HG03520 (cell line): Measurements from ENCODE around the gene SLIT1.
"Not testable (repeated sequence)": the region's sequence is repeated elsewhere in the genome, so short reads cannot be mapped to it uniquely, and the experiment has no call there.

Source experiments
- ATAC-seq: cut with Tn5 transposase; IDR thresholded peaks from one replicate; pipeline ENCODE4 v1.9.1; 2021; ENCODE audit warnings: mild to moderate bottlenecking, moderate library complexity; ENCODE audit not compliant: unreplicated experiment

Gene SLIT1

DNA sequence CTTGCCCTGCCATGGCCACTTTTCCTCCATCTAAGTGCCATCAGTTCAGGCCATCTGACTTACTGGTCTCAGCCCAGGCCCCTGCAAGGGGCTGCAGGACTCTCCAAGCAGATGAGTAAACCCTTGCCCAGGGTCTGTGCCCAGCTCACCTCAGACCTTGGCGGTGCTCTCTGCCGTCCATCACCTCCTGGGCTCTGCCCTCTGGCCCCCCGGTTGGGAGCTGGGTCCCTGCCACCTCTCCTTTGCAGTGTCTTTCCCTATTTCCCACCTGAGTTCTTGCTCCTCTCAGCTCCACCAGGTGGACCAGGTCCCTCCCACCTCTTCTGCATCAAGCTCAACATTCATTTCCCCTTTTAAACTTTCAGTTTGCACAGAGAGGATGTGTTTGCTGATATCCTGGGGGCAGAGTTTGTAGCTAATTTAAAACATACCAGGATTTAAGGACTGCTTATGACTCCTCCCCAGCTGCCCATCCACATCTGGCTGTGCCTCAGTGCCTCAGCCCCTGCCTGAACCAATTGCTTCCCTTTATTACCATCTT is 135.5 kb downstream of the SLIT1 start:
- no peak for ATAC-seq

DNA sequence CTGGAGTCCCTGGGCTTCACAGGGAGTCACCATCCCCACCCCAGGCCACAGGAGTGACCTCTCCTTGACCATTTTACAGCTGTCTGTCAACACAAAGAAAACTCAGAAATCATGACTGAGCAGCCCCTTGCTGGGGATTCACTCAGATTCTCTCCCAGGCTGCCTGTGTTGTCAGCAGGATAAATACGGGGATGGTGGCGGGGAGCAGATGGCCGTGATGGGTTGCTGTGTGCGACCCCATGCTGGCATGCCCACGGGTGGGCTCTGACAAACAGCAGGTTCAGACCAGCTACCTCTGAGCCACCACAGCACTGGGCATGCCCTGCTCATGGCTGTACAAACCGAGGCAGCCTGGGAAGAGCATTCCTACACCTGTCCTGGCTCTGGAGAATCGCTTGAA is 136.1 kb downstream of the SLIT1 start:
- ATAC-seq, result no peak

DNA sequence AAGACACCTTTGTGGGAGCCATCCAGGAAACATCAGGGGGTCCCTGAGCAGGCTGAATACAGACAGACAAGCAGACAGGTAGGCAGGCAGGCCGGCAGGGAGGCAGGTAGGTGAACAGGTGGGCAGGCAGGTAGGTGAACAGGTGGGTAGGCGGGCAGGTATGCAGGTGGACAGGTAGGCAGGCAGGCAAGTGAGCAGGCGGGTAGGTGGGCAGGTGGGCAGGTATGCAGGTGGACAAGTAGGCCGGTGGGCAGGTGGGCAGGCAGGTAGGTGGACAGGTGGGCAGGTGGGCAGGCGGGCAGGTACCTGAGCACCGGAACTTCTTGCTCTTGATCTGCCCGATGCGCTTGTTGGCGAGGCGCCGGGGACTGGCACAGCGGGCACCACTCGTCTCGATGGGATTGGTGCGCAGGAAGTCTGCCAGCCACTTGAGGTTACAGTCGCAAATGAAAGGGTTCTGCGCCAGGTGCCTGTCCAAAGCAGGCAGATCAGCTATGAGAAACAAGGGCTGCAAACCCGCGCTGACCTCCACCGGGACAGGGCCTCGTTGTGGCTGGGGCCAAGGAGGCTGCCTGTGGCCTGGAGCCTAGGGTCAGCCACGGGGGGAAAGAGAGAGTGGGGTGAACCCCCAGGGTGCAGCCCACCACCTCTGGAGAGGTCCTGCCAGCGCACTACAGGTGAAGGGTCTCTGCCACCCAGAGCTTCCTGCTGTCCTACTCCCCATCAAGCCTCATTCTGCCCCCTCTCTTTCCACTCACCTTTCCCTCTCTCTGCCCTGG is 136.9 kb downstream of the SLIT1 start:
- ATAC-seq, result no peak

DNA sequence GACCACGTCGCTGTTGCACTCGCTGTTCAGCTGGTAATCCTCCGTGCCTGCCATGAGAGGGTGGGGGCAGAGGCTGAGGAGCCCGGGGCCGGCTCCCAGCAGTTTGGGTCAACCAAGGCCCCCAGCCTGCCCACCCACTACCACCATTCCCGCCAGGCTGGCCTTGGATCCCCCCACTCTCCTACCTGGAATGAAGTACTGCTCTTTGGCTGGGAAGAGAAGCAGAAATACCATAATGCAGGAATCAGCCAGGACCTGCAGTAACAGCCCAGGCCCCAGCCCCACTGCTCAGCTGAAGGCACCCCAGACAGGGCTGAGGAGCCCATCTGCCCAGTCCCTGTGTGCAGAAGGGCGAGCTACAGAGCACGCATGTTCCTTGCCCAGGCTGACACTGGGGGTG is 138.0 kb downstream of the SLIT1 start:
- no peak for ATAC-seq

DNA sequence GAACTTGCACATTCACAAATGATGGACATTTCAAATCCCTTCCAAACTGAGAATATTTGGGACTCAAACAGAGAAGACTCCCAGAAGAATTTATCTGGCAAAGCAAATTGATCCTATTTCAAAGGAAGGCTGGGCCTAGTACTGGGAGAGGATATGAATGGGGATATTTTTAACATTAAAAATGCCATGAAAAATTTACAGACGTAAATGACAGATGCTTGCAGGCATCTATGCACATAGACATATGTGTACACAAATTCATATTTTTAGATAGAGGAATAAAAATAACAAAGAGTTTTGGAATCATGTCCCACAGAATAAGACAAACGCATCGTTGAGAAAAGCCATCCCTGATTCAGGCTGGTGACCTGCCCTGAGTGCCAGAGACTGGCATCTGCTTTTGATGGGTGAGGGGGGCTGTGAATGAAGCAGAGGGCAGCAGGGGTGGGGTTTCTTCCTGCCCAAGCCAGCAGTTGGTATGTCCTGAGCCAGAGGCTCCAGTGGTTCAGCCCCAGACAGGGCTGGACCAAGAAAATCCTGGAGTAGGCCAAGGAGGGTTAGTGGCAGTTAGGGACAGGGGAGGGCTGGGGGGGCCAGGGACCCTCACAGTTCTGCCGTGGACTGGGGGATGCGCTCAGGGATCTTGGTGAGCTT is 138.5 kb downstream of the SLIT1 start:
- no peak for ATAC-seq

DNA sequence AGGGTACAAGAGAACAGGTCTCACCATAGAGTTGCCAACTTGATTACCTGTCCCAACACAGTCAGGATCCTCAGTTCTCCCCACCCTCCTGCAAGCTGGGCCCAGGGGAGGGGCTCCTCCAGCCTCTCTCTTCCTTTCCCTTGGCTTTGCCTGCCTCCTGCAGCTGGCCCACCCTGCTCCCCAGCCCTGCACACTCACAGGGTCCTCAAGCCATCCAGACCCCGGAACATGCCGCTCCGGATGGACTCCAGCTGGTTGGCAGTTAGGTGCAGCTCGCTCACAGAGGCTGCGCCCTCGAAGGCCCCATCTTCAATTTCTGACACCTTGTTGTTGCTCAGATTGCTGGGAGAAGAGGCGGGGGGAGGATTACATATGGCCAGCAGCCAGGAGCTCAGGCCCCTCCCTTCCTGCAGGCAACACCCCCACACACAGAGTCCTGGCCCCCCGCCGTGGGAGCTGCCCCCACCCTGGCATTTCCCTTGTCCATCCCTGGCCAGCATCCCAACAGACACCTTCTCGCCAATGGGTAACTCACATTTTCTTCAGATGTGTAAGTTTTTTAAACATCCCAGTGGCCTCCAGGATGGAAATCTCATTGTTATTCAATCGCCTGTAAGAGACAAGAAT is 139.2 kb downstream of the SLIT1 start:
- no peak for ATAC-seq

DNA sequence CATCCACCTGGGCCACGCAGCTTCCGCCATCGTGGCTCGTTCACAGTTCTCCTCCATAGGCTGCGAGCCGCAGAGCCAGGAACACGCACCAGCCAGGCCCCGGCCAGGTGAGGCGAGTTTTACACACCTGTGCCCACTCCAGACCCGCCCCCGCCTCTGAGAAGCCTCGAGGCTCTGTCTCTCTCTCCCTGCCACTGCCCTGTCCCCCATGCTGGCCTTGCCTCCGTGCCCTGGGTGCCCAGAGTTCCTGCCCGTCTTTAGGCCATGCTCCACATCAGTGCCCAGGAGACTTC is 142.2 kb downstream of the SLIT1 start:
- ATAC-seq, result no peak

DNA sequence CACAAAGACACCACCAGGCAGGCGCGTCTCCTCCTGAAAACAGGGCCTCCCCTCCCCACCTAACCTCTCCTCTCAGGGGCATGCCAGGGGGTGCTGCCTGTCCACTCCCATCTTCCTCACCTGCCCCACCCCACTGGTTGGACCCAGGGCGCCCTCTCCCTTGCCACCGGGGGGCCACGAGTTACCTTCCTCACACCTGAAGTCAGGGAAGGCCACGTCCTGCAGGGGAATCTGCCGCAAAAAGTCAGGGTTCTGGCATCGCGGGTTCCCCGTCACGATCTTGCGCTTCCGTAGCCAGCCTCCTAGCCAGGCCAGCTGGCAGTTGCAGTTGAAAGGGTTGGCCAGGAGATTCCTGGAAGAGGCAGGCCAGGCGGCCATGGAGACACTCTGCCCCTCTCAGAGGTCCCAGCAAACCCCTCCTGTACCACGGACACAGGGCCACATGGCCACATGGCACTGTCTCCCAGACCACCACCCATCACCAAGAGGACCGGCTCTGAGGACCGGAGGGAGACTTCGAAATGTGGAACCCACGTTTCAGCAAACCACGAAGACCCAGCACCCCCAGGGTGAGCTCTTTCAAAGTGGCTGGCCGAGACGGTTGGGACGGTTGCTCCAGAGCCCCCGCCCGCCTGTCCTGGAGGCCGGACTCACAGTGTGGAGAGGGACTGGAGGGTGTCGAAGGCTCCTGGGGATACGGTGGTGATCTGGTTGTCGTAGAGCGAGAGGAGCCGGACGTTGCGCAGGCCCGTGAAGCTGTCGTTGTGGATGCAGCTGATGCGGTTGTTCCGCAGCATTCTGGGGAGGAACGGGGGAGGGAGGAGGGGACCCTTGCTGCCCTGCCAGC is 142.8 kb downstream of the SLIT1 start:
- ATAC-seq, result no peak

DNA sequence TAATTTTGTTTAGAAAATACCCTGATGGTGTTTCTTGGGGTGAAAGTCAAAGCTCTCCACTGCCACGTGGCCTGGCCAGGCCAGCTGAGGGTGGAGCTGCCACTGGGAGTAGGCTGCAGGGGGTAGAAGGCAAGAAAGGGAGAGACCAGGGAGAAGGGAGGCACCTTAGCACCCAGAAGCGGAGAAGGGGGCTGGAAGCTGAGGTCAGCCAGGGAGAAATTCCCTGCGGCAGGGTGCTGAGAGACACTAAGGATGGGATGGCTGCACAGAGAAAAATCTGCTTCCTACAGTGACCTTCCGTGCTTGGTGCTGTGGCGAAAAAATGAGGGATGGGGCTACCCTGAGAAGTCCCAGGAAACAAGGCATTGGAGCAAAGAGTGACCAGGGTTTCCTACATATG is 143.7 kb downstream of the SLIT1 start:
- ATAC-seq, result no peak

DNA sequence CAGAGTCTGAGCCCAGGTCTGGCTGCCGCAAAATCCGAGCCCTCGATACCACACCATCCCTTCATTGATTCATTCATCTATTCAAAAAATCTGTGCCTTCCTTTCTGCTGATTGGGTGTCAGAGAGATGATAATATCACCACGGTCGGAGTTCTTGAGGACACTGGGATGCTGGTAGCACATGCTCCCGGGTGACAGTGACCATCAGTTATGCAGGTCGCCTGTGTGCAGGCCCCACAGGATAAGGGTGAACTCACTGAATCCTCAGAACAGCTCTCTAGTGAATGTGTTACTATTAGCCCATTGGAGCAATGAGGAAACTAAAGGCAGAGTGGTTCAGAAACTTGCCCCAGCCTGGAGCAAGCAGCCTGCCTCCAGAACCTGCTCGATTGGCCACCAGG is 145.1 kb downstream of the SLIT1 start:
- ATAC-seq, result no peak

DNA sequence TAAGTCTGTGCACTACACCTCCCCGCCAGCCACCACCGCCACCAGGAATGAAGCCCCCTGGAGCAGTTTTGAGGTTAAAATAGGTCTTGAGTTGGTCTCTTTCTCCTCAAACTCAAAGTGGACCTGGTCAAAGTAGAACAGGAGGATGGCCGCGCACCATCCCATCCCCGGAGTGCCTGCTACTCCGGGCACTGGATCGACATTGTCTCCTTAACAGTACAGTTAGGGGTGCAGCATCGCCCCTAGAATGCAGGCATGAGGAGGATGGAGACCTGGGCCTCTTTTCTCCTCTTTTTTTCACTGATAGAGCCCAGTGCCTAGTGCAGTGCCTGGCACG is 145.5 kb downstream of the SLIT1 start:
- no peak for ATAC-seq

DNA sequence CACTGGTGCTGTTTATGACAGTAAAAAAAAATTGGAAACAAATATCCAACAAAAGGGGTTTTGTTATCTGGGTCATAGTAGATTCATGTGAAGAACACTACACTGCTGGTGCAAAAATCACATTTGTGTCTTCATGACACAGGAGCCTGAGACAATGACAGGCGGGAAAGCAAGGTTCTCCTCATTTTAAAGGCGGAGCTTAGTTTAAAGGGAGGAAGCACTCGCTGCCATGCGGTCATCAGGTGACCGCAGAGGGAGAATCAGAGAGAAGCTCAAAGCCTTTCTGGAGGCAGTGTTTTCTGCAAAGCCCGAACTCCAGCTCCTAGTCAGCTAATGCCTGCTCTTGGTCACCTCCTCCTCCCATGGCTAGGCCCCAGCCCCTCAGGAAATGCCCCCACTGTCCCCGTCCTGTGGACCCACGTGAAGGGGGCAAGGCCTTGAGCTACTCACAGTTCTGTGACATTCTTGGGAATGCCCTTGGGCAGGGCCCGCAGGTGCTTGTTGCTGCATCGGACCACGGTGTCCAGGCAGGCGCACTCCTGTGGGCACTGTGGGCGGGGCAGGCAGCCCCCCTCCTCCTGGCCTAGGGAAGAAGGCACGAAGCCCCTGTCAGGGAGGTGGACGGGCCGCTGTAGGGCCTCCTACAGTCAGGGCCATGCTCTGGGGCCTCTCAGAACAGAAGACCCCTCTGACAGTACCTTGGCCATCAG is 146.1 kb downstream of the SLIT1 start:
- ATAC-seq, result no peak

DNA sequence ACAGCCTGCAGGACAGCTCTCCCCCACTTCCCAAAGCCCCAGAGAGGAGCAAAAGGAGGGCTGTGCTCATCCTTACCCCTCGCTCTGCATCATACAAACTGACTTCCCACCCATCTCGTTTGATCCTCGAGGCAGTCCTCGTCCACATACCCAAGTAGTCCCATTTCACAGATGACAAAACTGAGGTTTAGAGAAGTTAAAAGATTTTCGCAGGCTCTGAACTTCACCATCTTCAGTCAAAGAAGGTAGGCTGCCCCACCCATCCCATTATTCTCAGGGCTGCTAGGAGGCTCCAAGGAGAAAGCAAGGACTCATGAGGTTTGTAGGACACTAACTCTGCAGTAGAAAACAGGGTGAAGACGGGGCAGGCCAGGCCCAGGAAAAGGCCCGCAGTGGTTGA is 147.1 kb downstream of the SLIT1 start:
- ATAC-seq, result no peak

DNA sequence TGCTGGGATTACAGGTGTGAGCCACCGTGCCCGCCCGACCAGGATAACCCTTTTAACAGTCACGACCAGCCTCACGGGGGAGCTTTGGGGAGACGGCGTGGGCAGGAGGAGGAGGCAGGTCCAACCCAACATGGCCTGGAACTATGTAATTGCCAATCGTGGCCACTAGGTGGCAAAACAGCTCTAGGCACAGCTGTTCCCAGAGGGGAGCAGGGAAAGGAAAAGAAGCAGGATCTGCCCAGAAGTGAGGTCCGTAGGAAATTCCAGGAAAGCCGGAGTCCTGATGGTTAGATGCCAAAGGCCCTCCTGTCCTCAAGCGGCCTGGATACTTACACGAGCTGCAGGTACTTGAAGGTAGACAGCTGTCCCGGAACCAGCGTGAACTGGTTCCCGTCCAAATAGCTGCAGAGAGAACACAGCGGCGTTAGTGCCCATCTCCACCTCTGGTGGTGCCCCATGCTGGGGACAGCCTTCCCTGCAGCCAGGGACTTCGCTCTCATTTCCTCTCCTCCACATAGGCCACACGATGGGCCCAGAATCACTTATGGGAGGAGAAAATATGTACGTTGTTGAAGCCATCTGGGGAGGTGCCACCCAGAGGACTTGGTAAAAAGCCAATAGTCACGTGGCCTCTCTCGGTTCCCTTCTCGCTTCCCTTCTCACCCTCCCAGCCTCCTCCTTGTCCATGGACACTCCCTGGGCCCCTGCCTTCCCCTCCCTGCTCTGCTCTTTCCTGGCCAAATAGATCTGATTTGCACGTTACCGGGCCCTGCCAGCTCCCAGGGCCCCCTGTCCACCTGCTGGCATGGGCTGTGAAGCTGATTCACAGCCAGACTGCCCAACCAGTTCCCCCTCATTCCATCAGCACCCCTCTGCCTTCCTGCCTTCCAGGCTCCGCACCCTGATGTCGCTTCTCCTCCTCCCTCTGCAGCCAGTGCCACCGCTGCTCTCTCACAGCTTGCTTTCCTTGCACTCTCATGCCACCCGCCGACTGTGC is 148.1 kb downstream of the SLIT1 start:
- ATAC-seq, result peak; percentile 72

DNA sequence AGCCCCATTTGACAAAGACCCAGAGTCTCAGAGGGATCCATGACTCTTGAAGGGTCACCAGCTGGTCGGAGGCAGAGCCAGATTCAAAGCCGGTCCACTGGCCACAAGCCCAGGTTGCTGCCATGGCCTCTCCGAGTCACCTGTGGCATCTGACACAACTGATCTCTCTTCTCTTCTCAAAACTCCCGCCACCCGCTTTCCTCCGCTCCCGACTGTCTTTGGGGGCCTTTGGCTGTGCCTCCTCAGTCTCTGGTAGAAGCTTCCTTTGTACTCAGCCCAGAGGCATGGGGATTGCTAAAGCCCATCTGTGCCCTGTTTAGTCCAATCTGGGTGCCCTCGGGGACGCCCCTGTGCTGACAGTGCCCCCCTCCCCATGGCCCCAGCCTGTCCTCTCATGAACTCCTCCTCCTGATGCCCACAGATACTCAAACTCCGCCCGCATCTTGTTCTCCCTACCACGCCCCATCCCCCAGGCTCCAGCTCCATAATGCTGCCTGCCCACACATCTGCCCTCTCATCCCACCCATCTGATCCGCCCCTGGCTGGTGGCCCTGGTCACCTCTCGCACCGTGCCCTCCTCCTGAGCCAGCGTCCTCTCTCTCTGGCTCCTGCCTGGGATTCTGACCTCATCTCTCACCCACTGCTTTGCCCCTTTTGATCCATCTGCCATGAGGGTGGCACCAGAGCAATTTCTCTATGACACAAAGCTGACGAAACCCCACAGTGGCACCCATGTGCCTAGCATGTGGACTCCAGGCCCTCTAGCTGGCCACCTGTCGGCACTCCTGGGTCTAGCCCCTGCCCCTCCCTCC is 150.6 kb downstream of the SLIT1 start:
- ATAC-seq, result no peak

DNA sequence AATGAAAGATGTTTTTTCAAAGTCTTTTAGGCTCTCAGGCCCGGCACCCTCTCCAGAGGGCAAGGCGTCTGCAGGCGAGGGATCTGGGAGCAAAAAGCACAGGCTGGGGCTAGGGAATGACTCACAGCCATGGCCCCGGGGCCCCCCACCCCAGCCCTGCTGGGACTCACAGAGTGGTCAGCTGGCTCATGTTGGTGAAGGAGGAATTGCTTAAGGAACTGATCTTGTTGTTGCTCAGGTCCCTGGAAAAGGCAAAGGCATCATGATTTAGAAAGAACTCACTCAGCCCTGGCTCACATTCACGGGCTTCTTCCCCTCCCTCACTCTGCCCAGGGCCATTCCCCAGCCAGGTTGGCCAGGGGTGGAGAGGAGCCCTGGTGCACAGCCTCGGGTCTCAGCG is 151.5 kb downstream of the SLIT1 start:
- ATAC-seq, result no peak

DNA sequence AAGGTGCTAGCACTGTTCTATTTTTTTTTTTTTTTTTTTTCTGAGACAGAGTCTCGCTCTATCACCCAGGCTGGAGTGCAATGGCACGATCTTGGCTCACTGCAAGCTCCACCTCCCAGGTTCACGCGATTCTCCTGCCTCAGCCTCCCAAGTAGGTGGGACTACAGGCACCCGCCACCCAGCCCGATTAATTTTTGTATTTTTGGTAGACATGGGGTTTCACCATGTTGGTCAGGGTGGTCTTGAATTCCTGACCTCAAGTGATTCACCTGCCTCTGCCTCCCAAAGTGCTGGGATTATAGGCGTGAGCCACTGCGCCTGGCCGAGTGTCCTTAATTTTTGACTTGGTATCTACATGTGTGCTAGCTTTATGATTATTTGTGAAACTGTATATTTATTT is 151.9 kb downstream of the SLIT1 start:
- ATAC-seq, result not testable (repeated sequence)

DNA sequence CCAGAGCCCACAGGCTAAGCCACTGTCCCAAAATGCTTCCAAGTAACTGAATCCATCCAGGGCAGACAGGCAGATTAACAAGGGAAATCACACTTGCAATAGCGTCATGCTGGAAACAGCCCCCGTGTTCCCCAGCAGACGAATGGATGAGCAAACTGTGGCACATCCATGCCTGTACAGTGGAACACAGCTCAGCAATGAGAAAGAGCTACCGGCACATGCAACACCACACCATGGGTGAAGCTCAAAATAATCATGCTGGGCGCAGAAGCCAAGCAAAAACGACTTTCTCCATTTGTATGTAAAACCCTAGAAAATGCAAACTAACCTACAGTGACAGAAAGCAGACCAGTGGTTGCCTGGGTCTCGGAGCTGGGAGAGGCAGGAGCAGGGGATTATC is 153.1 kb downstream of the SLIT1 start:
- no peak for ATAC-seq

DNA sequence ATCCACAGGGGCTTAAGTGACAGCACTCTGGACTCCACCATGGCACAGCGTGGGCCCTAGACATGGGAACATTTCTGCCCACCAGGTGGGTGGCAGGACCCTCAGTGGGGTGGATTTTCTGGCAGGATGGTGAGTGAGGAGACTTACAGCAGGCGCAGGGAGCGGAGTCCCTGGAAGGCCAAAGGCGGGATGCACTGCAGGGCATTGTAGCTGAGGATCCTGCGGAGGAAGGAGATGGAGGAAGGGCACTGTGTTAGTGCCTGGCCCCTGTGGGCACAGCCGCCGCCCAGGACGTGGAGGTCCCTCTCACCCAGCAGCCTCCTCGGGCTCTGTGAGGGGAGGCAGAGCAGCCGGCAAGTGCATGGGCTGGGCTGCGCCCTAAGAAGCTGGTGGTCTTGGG is 154.3 kb downstream of the SLIT1 start:
- no peak for ATAC-seq
